ENCODE results near the gene MEGF10.

Gene MEGF10

DNA sequence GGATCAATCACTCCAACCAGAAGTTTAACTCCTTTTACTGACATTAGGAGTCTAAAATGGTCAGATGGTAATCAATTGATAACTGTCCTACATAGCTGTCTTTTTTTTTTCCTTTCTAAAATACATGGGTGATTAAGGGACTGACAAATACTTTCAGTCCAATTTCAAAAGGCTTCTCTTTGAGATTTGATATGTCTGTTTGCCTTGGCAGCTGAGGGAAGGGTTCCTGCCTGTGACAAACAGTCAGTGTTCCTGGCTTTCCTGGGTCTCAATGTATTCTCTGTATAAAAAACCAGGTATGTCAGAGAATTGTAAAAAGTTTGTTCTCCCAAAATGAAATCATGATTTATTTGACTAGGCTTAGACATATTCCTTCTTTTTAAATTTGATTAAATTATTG is 84.5 kb downstream of the MEGF10 start:
- no peak for DNase-seq

- DNase-seq = no peak
These were observed 85.0 kb downstream of the MEGF10 start for GRCh38 chr5:127375544-127376091.

GRCh38 chr5:127377651-127378050 is 87.1 kb downstream of the MEGF10 start:
- no peak for DNase-seq

DNA sequence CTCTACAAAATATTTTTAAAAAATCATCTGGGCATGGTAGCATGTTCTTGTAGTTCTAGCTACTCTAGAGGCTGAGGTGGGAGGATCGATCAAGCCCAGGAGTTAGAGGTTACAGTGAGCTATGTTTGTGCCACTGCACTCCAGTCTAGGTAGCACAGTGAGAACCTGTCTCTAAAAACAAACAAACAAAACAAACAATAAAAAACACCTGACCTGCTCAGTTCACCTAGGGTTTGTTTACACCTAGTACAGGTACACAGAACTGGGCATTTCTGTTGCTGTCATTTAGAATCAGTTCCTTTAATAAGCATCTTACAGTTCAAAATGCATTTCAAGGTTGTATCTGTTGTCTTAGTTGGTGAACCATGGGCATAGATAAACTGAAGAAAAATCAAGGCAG is 95.3 kb downstream of the MEGF10 start:
- no peak for DNase-seq

- no peak for DNase-seq
These were observed 96.0 kb downstream of the MEGF10 start for GRCh38 chr5:127386557-127386956.

- DNase-seq = no peak
These were observed 99.0 kb downstream of the MEGF10 start for GRCh38 chr5:127389601-127390000.

DNA sequence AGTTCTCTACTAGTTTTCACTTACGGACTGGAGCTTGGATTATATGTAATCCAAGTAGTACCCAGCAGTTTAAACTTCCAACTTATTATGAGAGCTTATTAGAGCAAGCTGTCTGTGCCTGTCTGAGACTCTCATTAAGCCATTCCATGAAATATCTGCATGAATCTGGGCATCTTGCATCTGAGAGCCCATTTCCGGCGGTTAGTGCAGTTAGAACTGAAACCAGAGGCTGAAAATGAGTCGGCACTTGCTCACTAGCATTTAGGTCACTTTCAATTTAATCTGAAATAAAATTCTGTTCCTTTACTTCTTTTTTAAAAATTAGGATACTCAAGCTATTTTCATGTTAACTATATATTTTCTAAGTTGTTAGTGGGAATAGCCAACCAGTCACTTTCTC is 102.2 kb downstream of the MEGF10 start:
- no peak for DNase-seq

GRCh38 chr5:127396490-127397155 is 106.0 kb downstream of the MEGF10 start:
- no peak for DNase-seq

DNA sequence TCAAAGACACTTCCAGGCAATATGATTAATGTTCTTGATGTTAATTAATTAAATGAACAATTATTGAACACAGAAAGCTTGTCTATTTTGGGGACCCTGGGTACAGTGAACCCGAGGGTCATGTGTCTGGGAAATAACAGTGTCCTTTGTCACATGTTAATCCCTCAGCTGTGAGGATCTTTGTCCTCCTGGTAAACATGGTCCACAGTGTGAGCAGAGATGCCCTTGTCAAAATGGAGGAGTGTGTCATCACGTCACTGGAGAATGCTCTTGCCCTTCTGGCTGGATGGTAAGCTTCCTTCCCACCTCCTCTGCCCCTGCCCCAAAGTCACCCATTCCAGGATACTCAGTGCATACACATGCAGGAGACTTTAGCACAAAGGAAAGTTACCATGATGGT is 107.9 kb downstream of the MEGF10 start:
- DNase-seq = no peak

GRCh38 chr5:127399068-127399467 is 108.5 kb downstream of the MEGF10 start:
- no peak for DNase-seq

DNA sequence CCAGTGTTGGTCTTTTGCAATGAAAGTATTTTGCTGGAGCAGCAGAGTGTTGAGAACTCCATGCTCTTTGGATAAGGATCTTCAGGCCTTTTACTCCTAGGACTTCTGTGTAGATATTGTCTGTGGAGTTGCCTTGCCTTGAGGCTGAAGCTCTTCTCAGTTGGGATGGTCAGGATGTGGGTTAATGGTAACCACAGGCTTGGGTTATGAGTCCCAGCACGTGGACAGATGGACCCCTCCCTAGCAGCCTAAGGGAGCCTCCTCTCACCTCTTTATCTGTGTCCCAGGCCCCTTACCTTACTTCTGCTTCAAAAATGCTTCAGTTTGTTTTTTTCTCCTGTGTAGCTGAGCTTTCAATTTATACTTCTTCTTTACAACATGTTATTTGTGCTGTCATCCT is 109.9 kb downstream of the MEGF10 start:
- DNase-seq = no peak

DNA sequence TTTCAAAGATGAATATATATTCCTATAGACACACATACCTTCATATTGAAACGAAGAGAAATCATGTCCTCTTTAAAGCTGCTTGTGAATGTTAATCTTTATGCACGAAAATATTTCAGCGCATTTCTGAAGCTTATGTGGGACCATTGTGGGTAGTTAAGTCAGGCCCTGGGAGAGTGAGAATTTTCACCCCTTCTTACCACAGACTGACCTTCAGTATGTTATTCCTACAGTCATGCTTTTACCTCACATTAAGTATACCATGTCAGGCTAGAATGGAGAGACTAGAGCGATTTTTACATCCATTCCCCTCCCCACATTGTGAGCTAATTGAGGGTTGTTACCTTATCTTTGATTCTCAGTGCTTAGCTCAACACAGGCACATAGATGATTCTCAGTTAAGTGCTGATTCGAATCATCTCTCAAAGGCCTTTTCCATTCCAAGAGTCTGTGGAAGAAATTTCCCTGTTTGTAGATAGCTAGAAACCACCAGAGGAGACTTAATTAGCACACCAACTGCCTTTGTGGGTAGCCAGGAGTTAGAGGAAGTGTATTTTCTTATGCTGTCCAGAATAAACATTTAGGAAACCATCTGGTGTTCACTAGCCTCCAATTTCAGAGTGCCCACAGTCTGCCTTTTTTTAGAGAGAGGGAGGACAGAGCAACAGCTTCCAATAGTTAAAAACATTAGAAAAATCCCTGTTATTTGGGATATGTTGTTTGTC is 110.5 kb downstream of the MEGF10 start:
- DNase-seq = peak; percentile 13

GRCh38 chr5:127402361-127402760 is 111.8 kb downstream of the MEGF10 start:
- DNase-seq = no peak

DNA sequence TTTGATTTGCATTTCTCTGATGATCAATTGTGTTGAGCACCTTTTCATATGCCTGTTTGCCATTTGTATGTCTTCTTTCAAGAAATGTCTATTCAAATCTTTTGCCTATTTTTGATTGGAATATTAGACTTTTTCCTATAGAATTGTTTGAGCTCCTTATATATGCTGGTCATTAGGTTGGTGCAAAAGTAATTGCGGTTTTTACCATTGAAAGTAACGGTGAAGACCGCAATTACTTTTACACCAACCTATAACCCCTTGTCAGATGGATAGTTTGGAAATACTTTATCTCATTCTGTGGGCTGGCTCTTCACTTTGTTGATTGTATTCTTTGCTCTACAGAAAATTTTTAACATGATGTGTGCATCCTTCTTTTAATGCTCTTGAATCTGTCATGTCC is 113.6 kb downstream of the MEGF10 start:
- DNase-seq = no peak

DNA sequence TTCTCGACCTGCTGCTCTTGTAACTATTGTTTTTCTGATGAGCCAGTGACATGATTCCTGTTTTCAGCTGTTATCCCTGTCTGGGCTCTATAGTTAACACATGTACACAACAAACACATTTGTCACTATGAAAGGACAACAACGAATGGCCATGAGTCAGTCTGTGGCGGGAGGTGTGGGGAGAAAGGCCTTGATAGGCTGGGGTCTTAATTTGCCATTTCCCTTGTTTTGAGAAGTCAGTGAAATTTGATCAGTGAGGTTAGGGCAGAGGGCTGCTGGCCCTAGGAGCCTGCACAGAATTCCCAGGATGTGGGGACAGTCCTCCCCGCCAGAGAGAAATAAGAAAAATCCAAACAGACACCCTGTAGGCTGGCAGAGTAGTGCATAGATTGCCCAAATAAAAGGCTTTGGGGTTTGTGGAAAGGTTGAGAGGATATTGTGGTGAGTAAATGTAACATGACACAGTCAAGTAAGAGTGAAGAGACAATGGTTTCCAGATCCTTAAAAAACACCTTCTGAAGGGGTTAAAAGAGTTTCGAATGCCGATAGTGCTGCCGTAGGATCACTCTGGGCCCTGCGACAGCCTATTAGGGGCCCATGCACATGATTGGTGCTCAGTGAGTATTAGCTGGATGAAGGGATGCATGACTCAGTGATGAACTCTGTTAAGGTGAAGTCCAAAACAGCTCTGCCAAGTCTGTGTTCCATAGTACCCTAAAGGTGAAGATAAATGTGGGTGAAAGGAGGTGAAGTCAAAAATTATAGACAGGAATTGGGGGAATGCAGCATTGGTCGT is 115.9 kb downstream of the MEGF10 start:
- no peak for DNase-seq

DNA sequence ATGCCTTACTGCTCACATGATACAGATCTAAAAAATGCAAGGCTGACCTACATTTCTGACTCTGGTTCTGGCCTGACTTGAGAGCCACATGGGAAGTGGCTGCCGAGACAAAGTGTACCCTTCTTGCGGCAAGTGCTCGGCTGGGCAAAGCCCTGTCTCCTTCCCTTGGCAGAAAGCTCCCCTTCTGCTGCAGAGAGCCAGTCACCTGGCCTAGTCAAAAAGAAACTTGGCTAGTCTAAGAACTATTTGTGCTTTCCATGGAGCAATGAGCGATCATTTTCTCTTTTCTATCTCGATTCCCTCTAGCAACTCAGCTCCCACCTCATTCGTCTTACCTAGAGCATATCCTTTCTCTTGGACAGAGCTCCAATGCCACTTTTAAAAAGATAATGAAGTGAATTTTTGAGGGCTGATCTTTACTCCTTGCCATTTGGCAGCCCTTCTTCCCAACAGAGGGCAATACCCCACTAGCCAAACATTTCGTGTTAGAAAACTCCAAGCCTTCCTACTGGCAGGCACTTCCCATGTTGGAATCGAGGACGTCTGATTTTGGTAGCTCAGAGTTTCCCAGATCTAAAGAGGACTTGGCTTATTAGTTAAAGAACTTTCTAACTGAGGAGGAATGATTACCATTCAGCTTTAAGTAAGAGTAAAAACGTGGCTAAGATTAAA is 118.8 kb downstream of the MEGF10 start:
- DNase-seq = no peak

DNA sequence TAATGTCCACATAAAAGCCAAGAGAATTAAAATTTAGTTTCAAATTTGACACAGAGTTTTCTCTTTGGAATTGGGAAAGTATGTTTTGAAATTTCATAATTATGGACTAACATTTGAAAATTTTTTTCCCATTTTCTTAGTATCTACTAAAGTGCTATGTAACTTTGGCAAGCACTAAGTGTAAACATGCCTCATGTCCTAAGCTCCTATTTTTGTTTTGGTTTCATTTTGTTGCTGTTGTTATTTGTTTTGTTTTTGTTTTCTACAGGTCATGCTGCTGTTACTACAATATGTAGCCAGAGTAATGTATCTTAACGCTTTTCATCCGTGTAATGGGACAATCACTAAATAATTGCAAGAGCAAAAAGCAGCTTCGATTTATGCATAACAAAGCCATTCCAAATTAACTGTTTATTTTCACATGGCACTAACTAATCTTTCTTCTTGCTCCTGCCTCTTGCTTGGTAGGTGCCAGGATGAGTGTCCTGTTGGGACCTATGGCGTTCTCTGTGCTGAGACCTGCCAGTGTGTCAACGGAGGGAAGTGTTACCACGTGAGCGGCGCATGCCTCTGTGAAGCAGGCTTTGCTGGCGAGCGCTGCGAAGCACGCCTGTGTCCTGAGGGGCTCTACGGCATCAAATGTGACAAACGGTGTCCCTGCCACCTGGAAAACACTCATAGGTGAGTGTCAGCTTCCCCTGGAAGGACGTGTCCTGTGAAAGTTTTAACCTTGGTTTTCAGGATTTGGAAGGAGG is 119.5 kb downstream of the MEGF10 start:
- DNase-seq = no peak

- no peak for DNase-seq
These were observed 120.4 kb downstream of the MEGF10 start for GRCh38 chr5:127410959-127411358.

DNA sequence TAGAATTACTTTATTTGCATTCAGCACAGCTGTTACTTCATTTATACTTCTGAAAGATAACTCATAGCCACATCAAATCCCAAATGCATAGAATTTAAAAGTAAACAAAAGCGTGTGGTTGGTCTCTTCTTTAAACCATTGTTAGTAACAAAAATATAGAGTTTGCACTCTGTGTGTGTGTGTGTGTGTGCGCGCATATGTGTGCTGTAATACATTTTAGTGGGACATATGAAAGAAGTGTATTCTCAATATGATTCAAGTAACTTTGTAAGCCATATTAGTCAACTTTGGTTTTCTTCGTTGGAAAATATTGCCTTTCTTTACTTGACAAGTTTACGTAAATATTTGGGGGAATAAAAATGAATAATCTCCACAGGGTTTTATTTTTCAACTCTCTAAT is 120.8 kb downstream of the MEGF10 start:
- DNase-seq = no peak

DNA sequence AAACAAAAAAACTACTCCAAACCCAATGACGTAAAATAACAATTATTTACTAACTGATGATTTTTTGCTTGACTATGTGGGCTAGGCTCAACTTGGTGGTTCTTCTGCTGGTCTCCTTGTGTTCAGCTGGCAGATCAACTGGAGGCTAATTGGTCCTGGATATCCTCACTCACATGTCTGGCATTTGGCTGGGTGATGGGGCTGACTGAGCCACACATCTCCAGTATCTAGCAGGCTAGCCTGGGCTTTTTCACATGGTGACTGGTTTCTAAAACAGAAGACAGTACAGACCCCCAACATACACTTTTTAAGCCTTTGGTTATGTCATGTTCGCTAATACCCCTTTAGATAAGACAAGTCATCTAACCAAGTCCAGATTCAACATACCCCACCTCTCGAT is 122.1 kb downstream of the MEGF10 start:
- DNase-seq = no peak

- DNase-seq = no peak
These were observed 124.4 kb downstream of the MEGF10 start for GRCh38 chr5:127415034-127415433.

- no peak for DNase-seq
These were observed 126.3 kb downstream of the MEGF10 start for GRCh38 chr5:127416906-127417305.
